Measurements from ENCODE around the gene KAT2B.

Gene KAT2B

GRCh38 chr3:20154928-20155327, 114.7 kb downstream of the KAT2B start:
- H3K4me1 Mint-ChIP-seq, result peaks cover 5% of the 10 kb centered on the region
- ATAC-seq (no peak), DNase-seq (ENCODE audit: low spot score in 2 of 2) (no peak)
- H3K4me3 Mint-ChIP-seq, result no peak overlapping the region
- H3K36me3 Mint-ChIP-seq, result peaks cover 80% of the 10 kb centered on the region
- H3K9me3 Mint-ChIP-seq, result no peaks in the 10 kb centered on the region
- no peak overlapping the region for H3K27ac Mint-ChIP-seq

DNA sequence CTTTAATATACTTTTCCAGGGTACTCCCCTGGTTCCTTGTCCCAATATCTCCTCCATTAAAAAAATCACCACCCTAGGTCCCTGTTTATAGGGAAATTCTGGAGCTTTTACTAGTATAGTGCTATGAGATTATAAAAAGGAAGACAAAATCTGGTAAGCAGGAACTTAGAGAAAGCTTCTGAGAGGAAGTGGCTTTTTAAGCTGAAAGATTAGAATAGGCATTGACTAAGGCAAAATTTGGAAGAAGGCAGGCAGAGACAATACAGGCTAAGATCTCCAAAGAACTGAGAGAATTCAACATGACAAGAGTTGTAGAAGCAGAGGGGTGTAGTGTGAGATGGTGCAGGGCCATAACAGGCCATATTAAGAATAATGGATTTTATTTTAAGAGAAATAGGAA, 120.0 kb downstream of the KAT2B start:
- Mint-ChIP-seq H3K4me3 (no peak overlapping the region), H3K27ac (peak overlapping the region; percentile 63), H3K9me3 (no peaks in the 10 kb centered on the region), H3K4me1 (peaks cover 12% of the 10 kb centered on the region), H3K36me3 (peaks cover 51% of the 10 kb centered on the region)
- ATAC-seq (no peak), DNase-seq (ENCODE audit: low spot score in 2 of 2) (no peak)

DNA sequence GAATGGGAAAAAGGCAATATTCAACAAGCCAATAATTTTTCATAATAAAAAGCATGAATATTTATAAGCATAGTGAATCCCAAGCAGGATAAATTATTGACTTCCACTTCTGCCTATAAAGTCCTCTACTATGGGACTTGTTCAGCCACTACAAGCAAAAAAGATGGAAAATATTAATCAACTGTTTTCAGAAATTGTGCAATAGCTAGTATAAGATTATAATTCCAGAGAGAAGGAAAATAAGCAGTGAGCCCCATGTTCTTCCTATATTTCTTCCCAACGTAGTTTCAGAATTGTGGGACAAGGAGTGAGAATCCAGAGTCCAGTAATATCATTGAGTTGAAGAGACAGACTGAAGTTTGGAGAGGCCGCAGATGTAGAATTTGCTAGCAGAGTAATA, 121.5 kb downstream of the KAT2B start:
- Mint-ChIP-seq H3K27ac (no peak overlapping the region), H3K36me3 (peaks cover 44% of the 10 kb centered on the region), H3K4me3 (no peak overlapping the region), H3K9me3 (no peaks in the 10 kb centered on the region), H3K4me1 (peaks cover 12% of the 10 kb centered on the region)
- no peak for ATAC-seq
- DNase-seq (ENCODE audit: low spot score in 2 of 2), result no peak

- H3K4me1 Mint-ChIP-seq, result no peaks in the 10 kb centered on the region
- H3K27ac Mint-ChIP-seq, result no peak overlapping the region
- no peaks in the 10 kb centered on the region for H3K9me3 Mint-ChIP-seq
- ATAC-seq (no peak), DNase-seq (ENCODE audit: low spot score in 2 of 2) (no peak)
- H3K4me3 Mint-ChIP-seq, result no peak overlapping the region
- peaks cover 45% of the 10 kb centered on the region for H3K36me3 Mint-ChIP-seq
Measured at GRCh38 chr3:20173844-20174410, 133.7 kb downstream of the KAT2B start.

DNA sequence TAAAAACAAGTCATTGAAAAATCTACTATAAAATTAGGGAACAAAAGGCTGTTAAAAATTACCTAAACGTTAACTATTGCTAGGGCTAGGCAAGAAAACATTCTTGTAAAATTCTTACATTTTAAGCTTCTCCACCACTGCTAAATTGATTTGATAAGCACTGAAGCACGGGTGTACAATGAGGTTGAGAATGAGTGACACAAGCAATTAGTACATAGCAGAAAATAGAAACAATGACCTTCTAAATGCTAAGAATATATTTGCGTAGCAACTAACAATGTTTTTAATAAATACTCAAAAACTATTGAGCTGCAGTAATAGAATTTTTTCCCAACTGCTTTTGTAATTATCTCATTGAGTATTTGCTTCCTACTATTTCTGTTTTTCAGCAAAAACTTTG, 141.0 kb downstream of the KAT2B start:
- no peaks in the 10 kb centered on the region for H3K4me1 Mint-ChIP-seq

GRCh38 chr3:20182206-20182605, 142.0 kb downstream of the KAT2B start:
- DNase-seq (ENCODE audit: low spot score in 2 of 2), result no peak
- Mint-ChIP-seq H3K27ac (no peak overlapping the region), H3K4me3 (no peak overlapping the region), H3K36me3 (peaks cover 29% of the 10 kb centered on the region), H3K9me3 (no peaks in the 10 kb centered on the region), H3K4me1 (no peaks in the 10 kb centered on the region)
- no peak for ATAC-seq

More for the DNA sequence above, 141.0 kb downstream of the KAT2B start:
- DNase-seq (ENCODE audit: low spot score in 2 of 2) (no peak), ATAC-seq (no peak)
- Mint-ChIP-seq H3K36me3 (peaks cover 29% of the 10 kb centered on the region), H3K4me3 (no peak overlapping the region), H3K27ac (no peak overlapping the region), H3K9me3 (no peaks in the 10 kb centered on the region)

DNA sequence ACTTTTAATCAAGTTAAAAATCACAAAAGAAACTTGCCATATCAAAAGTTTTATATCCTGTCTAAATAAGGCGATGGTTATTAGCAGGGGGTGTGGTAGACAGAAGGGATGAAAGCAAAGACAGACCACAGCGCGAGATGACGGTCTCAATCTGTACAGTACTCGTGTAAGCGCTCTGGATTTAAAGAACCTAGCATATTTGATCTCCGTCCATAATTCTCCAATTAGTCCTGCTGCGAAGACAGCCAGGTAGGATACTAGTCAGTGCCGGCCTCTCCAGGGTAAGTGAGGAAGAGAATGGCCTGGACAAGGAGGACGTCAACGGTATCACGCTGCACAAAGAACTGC, 145.1 kb downstream of the KAT2B start:
- no peak overlapping the region for H3K4me3 Mint-ChIP-seq
- H3K27ac Mint-ChIP-seq, result no peak overlapping the region
- peak in 1 of 2 donors; percentile 64 for DNase-seq (ENCODE audit: low spot score in 2 of 2)
- H3K9me3 Mint-ChIP-seq, result no peaks in the 10 kb centered on the region
- peaks cover 21% of the 10 kb centered on the region for H3K36me3 Mint-ChIP-seq
- peak; percentile 24 for ATAC-seq
- H3K4me1 Mint-ChIP-seq, result no peaks in the 10 kb centered on the region

DNA sequence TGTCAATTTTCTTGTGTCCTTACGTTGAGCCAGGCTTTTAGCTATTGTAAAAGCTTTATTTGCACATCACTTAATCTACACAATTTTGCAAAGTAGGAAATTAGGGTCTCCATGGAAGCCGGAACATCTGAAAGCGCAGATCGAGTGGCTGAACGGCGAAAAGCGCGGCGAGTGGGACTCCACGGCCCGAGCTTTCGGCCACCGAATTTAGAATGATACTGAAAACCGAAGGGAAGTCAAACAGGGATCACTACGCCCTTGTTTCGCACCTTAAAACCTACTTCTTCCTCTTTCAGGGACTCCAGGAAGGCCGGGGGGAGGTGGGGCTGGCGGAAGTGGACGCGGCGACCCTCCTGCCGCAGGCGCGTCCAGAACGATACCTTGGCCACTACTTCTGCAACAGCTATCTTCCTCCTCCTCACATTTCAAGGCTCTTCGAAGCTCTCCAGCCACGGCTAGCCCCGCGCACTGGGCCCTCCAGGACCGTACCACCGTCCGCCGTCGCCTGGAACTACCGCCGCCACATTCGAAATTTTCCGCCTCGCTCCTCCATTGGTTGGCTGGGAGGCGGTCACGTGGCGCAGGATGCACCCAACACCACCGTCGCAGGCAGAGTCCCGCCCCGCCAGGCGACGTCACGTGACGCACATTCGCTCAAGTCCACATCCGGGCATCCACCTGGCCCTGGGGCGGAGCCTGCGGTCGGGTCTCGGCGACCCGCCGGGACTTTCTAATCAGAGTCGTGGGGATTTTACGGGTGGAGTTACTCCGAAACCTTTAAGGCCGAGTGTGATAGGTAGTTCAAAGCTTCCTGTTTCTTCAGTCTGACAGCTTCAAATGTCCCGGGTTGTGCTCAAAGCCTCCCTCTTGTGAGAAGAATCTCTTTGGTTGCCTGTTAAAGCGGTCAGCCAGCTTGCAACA, 145.7 kb downstream of the KAT2B start, which contains the start of gene SGO1:
Gene SGO1, minus strand, starts transcription at position 528 of the 921 bp plus-strand sequence. CDS start 2,179 bp downstream, outside the sequence.
- peak; percentile 97 to 100 for DNase-seq (ENCODE audit: low spot score in 2 of 2)
- H3K27ac Mint-ChIP-seq, result no peak within 1 kb of the TSS
- no peak within 1 kb of the TSS for H3K4me3 Mint-ChIP-seq
- no peaks in the 10 kb centered on the region for H3K4me1 Mint-ChIP-seq
- ATAC-seq, result peak; percentile 98
- H3K36me3 Mint-ChIP-seq, result peaks cover 21% of the 10 kb centered on the region
- no peaks in the 10 kb centered on the region for H3K9me3 Mint-ChIP-seq

- H3K36me3 Mint-ChIP-seq, result peaks cover 18% of the 10 kb centered on the region
- H3K4me3 Mint-ChIP-seq, result no peak overlapping the region
- no peaks in the 10 kb centered on the region for H3K9me3 Mint-ChIP-seq
- ATAC-seq (no peak), DNase-seq (ENCODE audit: low spot score in 2 of 2) (no peak)
- no peaks in the 10 kb centered on the region for H3K4me1 Mint-ChIP-seq
- H3K27ac Mint-ChIP-seq, result no peak overlapping the region
Measured at GRCh38 chr3:20186600-20187004, 146.4 kb downstream of the KAT2B start.

- no peaks in the 10 kb centered on the region for H3K4me1 Mint-ChIP-seq
- ATAC-seq, result no peak
- H3K36me3 Mint-ChIP-seq, result no peaks in the 10 kb centered on the region
- DNase-seq (ENCODE audit: low spot score in 2 of 2), result no peak
- no peaks in the 10 kb centered on the region for H3K9me3 Mint-ChIP-seq
- H3K4me3 Mint-ChIP-seq, result no peak overlapping the region
- no peak overlapping the region for H3K27ac Mint-ChIP-seq
Measured at GRCh38 chr3:20190991-20191390, 150.7 kb downstream of the KAT2B start.

GRCh38 chr3:20194793-20195460, 154.7 kb downstream of the KAT2B start:
- ATAC-seq, result no peak
- DNase-seq (ENCODE audit: low spot score in 2 of 2), result no peak

DNA sequence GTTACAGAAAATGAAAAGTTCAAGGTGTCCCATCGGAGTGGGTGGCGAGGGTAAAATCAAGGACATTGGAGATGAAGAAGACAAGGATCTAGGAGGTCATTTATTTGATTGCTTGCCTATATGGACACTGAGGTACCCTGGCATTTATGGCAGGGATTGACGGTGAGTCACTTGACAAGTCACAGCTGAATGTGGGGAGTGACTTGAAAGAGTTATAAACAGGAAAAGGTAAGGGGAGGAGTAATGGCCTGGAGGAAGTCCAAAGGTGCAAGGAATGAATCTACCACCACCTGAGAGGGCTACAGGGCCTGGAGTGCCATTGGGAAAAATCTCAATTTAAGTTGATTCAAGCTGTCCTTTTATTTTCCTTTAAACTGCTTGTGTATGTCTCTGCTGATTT, 157.5 kb downstream of the KAT2B start:
- no peak overlapping the region for H3K4me3 Mint-ChIP-seq
- no peak for ATAC-seq
- peaks cover 6% of the 10 kb centered on the region for H3K4me1 Mint-ChIP-seq
- no peak for DNase-seq (ENCODE audit: low spot score in 2 of 2)
- H3K27ac Mint-ChIP-seq, result no peak overlapping the region
- H3K36me3 Mint-ChIP-seq, result no peaks in the 10 kb centered on the region
- no peaks in the 10 kb centered on the region for H3K9me3 Mint-ChIP-seq

More at GRCh38 chr3:20194793-20195460, 154.7 kb downstream of the KAT2B start:
- H3K4me3 Mint-ChIP-seq, result no peak overlapping the region
- H3K4me1 Mint-ChIP-seq, result peaks cover 6% of the 10 kb centered on the region
- H3K36me3 Mint-ChIP-seq, result no peaks in the 10 kb centered on the region
- H3K9me3 Mint-ChIP-seq, result no peaks in the 10 kb centered on the region
- H3K27ac Mint-ChIP-seq, result no peak overlapping the region

DNA sequence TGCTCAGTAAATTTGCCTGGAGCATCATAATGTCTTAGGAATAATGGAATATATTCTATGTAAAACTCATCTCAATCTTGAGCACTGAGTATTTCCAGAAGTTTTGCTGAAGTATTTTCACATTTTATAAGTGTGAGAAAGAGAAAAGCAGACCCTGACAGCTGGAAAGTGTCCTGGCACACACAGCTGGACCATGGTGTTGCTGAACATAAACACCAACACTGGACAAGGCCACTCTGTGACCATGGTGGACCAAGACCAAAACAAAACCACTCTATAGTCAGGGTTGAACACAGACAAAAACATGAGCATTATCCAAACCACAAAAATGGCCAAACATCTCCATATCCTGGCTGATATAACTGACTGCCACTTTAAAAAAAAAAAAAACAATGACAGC, 160.9 kb downstream of the KAT2B start:
- no peak overlapping the region for H3K27ac Mint-ChIP-seq
- ATAC-seq, result no peak
- peaks cover 6% of the 10 kb centered on the region for H3K4me1 Mint-ChIP-seq
- H3K4me3 Mint-ChIP-seq, result no peak overlapping the region
- H3K36me3 Mint-ChIP-seq, result no peaks in the 10 kb centered on the region
- no peak for DNase-seq (ENCODE audit: low spot score in 2 of 2)
- no peaks in the 10 kb centered on the region for H3K9me3 Mint-ChIP-seq

Measured in stimulated activated effector memory CD8-positive, alpha-beta T cell treated with anti-CD3 and anti-CD28 coated beads, Interleukin-12 subunit alpha, Interleukin-12 subunit beta, amount 100 ng/mL, for 72 hours (primary cell).